Ureter (tissue), 1 donor: ENCODE measurements around the gene CDH13. TPM values are rescaled to one million over a fixed set of nuclear protein-coding genes. Genes with fewer than 3 reads are reported as not detected.
A peak's percentile ranks its signal among the peaks of the same experiment; 100 is the strongest.

Experiments used
- DNase-seq: peaks from one replicate; pipeline ENCODE4 v3.0.0-alpha.2; 2020; ENCODE audit warnings: low spot score
- total RNA-seq: library from RNA; stranded (reverse); gene quantifications from one replicate; pipeline ENCODE4 v1.2.4, GENCODE V29; 2023
- donor health status: DM: yes; HTN: yes; CAD: no.

CDH13 gene
- total RNA-seq, 1 donor from 2014 or later = 5.9 TPM

GRCh38 chr16:83835586-83836566 is 1209.1 kb downstream of the CDH13 start:
- DNase-seq = no peak

GRCh38 chr16:83837566-83837965 is 1210.8 kb downstream of the CDH13 start:
- no peak for DNase-seq

GRCh38 chr16:83838151-83838550 is 1211.4 kb downstream of the CDH13 start:
- no peak for DNase-seq

GRCh38 chr16:83839561-83839960 is 1212.8 kb downstream of the CDH13 start:
- DNase-seq = no peak

- no peak for DNase-seq
Measured at GRCh38 chr16:83840060-83840617, 1213.4 kb downstream of the CDH13 start.

- DNase-seq = no peak
Measured at GRCh38 chr16:83842291-83842690, 1215.5 kb downstream of the CDH13 start.

- DNase-seq = peak; percentile 29
Measured at GRCh38 chr16:83842756-83843507, 1216.2 kb downstream of the CDH13 start.

- no peak for DNase-seq
Measured at GRCh38 chr16:83843657-83844056, 1216.9 kb downstream of the CDH13 start.

- no peak for DNase-seq
Measured at GRCh38 chr16:83845263-83845662, 1218.5 kb downstream of the CDH13 start.

GRCh38 chr16:83847371-83848225 is 1220.8 kb downstream of the CDH13 start:
- DNase-seq = no peak

- no peak for DNase-seq
Measured at GRCh38 chr16:83849421-83849820, 1222.7 kb downstream of the CDH13 start.
